ENCODE results near the gene LGALS1.

DNA sequence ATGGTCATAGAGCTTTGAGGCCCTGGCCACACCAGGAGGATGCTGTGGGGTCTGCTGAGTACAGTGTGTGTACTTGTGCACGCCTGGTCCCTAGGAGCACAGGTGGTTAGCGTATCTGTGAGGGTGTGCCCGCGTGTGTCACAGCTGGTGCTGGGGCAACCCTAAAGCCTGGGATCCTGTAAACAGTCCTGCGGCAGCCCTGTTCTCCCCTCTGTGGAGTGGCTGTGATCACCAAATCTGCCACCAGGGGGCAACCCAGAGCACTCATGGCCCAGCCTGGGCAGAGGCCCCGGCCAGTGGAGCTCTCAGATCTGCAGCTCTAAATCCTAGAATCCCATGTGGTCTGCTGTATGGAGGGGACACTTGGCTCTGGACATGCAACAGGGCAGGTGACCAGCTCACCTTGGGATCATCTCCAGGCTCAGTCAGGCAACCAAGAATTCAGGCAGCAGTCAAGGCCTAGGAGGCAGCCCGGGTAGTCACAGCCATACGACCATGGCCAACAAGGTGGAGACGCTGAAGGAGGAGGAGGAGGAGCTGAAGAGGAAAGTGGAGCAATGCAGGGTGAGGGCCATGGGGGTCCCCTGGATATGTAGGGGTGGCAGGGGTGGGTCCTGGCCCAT is 32.1 kb upstream of the LGALS1 start:
- TF ChIP-seq CTCF (IDR thresholded peaks at IDR 0.05) (peak; percentile 85 to 93 (median 92)), POLR2AphosphoS5 (IDR thresholded peaks at IDR 0.05) (no peak)

All from breast epithelium (tissue), 3 donors.